Endothelial cell of umbilical vein (primary cell): Measurements from ENCODE around the gene SLC22A23. TPM values are rescaled to one million over a fixed set of nuclear protein-coding genes. Genes with fewer than 3 reads are reported as not detected.

ENCODE experiments used
- BruUV-seq: library from RNA; stranded (reverse); fragments of 400-500 nt; replicated peaks from 2 replicates; lab custom pipeline; 2021; lab: Mats Ljungman, UMichigan
- CTCF ChIA-PET: fragments of 300-600, 350-600 bp; sonication (Branson Sonifier 250); formaldehyde crosslinking; loops from one replicate; lab custom pipeline; 2021; ENCODE audit warnings: antibody characterized with exemption, inconsistent platforms; lab: Charles Lee
- POLR2A ChIA-PET: fragments of 300-600, 350-600 bp; sonication (Branson Sonifier 250); formaldehyde crosslinking; loops from one replicate; lab custom pipeline; 2021; ENCODE audit warnings: antibody characterized with exemption, inconsistent platforms; lab: Charles Lee
- DNase-seq: peaks from one replicate; pipeline ENCODE4 v3.0.0-alpha.2; 2011; ENCODE audit warnings: low read depth, low spot score
- FAIRE-seq: peaks from 2 replicates; lab custom pipeline; 2011; peaks lifted over from hg19 to GRCh38; lab: Jason Lieb, UNC
- H2AFZ ChIP-seq: 2 replicates; pipeline ENCODE4 v1.6.0; 2012; ENCODE audit warnings: low read depth, low read length, control low read depth, inconsistent platforms
- H3K27ac ChIP-seq: 2 replicates; pipeline ENCODE4 v1.5.1; 2011; ENCODE audit warnings: low read depth, mild to moderate bottlenecking, control low read depth, low read length, moderate library complexity; ENCODE audit not compliant: insufficient read depth
- H3K27me3 ChIP-seq, 2 experiments: 2 replicates each; pipeline versions ENCODE4 v1.6.0 to v1.6.1; 2011; ENCODE audit warnings: low read length in 2 of 2, mixed read lengths in 1 of 2; ENCODE audit not compliant: control insufficient read depth in 2 of 2, insufficient read depth in 2 of 2
- H3K36me3 ChIP-seq, 2 experiments: 2 replicates in 1 of 2; 3 replicates in 1 of 2; pipeline ENCODE4 v1.5.1; 2011; ENCODE audit warnings: low read length in 2 of 2, mild to moderate bottlenecking in 1 of 2, moderate library complexity in 1 of 2; ENCODE audit not compliant: control insufficient read depth in 2 of 2, insufficient read depth in 2 of 2; ENCODE audit errors: extremely low read depth in 1 of 2
- H3K4me1 ChIP-seq: 3 replicates; pipeline ENCODE4 v1.5.1; 2011; ENCODE audit warnings: mild to moderate bottlenecking, low read length; ENCODE audit not compliant: control insufficient read depth, insufficient read depth; ENCODE audit errors: extremely low read depth
- H3K4me2 ChIP-seq: 2 replicates; pipeline ENCODE4 v1.6.1; 2011; ENCODE audit warnings: low read length, control low read depth, mixed read lengths; ENCODE audit not compliant: insufficient read depth
- H3K4me3 ChIP-seq, 3 experiments: fragments of 200-600 bp in 1 of 3; sonication (generic), shearing (Covaris generic) in 1 of 3; replicated peaks in 1 of 3; 2 replicates each; pipeline ENCODE4 v1.5.1; 2011 to 2016; ENCODE audit warnings: control low read depth in 3 of 3, low read length in 3 of 3, mild to moderate bottlenecking in 2 of 3, inconsistent platforms in 1 of 3, low read depth in 1 of 3, moderate library complexity in 1 of 3; ENCODE audit not compliant: insufficient read depth in 1 of 3
- H3K79me2 ChIP-seq: 2 replicates; pipeline ENCODE4 v1.6.0; 2012; ENCODE audit warnings: low read length, inconsistent platforms; ENCODE audit not compliant: control insufficient read depth, insufficient read depth
- H3K9ac ChIP-seq: replicated peaks from 2 replicates; pipeline ENCODE3; 2011; ENCODE audit warnings: low read length, control low read depth; ENCODE audit not compliant: insufficient read depth; ENCODE audit errors: extremely low read depth
- H3K9me1 ChIP-seq: replicated peaks from 3 replicates; pipeline ENCODE4 v1.6.0; 2011; ENCODE audit warnings: mild to moderate bottlenecking, low read length; ENCODE audit not compliant: control insufficient read depth, insufficient read depth; ENCODE audit errors: extremely low read depth
- H3K9me3 ChIP-seq: replicated peaks from 2 replicates; pipeline ENCODE4 v1.5.1; 2012; ENCODE audit warnings: low read length, inconsistent platforms; ENCODE audit not compliant: control insufficient read depth, insufficient read depth
- H4K20me1 ChIP-seq: replicated peaks from 2 replicates; pipeline ENCODE3; 2011; ENCODE audit warnings: mild to moderate bottlenecking, low read length; ENCODE audit not compliant: control insufficient read depth, insufficient read depth; ENCODE audit errors: extremely low read depth
- EZH2 ChIP-seq: IDR thresholded peaks from 2 replicates; pipeline ENCODE4 v1.6.1; 2012; ENCODE audit warnings: borderline replicate concordance, low read depth, mild to moderate bottlenecking, moderate library complexity, low read length, inconsistent platforms; ENCODE audit not compliant: severe bottlenecking
- FOS ChIP-seq: IDR thresholded peaks from 2 replicates; pipeline ENCODE4 v1.6.1; 2011; ENCODE audit warnings: mild to moderate bottlenecking, low read length, moderate library complexity, borderline replicate concordance; ENCODE audit not compliant: insufficient read depth
- GATA2 ChIP-seq: IDR thresholded peaks from 2 replicates; pipeline ENCODE4 v1.7.0; 2011; ENCODE audit warnings: low read depth, mild to moderate bottlenecking, moderate library complexity, mixed read lengths, low read length; ENCODE audit not compliant: insufficient read length, insufficient read depth
- JUN ChIP-seq: IDR thresholded peaks from 2 replicates; pipeline ENCODE4 v1.6.1; 2011; ENCODE audit warnings: borderline replicate concordance, low read depth; ENCODE audit not compliant: insufficient read length, insufficient read depth
- MAX ChIP-seq: IDR thresholded peaks from 2 replicates; pipeline ENCODE4 v1.6.1; 2011; ENCODE audit not compliant: insufficient read depth, insufficient read length
- MYC ChIP-seq: IDR thresholded peaks from one replicate; pipeline ENCODE4 v1.6.1; 2011; ENCODE audit warnings: mild to moderate bottlenecking, low read depth, low read length
- POLR2A ChIP-seq: IDR thresholded peaks from 2 replicates; pipeline ENCODE4 v1.6.1; 2012; ENCODE audit warnings: low read depth, mild to moderate bottlenecking, control low read depth, low read length
- POLR2AphosphoS5 ChIP-seq: IDR thresholded peaks from 2 replicates; pipeline ENCODE4 v1.6.1; 2012; ENCODE audit warnings: low read depth, mild to moderate bottlenecking, control low read depth, low read length, moderate library complexity; ENCODE audit not compliant: insufficient read depth
- dilution Hi-C: fragments of 300-500 bp; cut with MboI; formaldehyde crosslinking; loops from one replicate; pipeline ENCODE4 v1.15.0; 2019; ENCODE audit warnings: low sequenced_read_pairs; ENCODE audit not compliant: extremely low pct_ligation_motif_present
- intact Hi-C: fragments of 100-400 bp; cut with micrococcal nuclease; formaldehyde crosslinking; loops from one replicate; pipeline ENCODE4 v1.10.0; 2022
- polyA plus RNA-seq, 4 experiments: library from polyadenylated mRNA; depleted of rRNA in 3 of 4; stranded (reverse) in 3 of 4; unstranded in 1 of 4; fragments of >200 nt; gene quantifications; 2 replicates each; pipeline versions ENCODE4 v1.2.1 to v1.2.3, GENCODE V29; 2011 to 2012; ENCODE audit warnings: missing spikeins in 1 of 4
- total RNA-seq: library from RNA; stranded (reverse); gene quantifications from 2 replicates; pipeline ENCODE4 v1.2.3, GENCODE V29; 2021
- TF ChIP-seq, protein P1 (sequence below), 2 donors: IDR thresholded peaks; 1 replicate in 1 of 2; 2 replicates in 1 of 2; pipeline ENCODE4 v1.5.1; 2011; ENCODE audit warnings: low read length in 2 of 2, mild to moderate bottlenecking in 2 of 2, moderate library complexity in 2 of 2, control low read depth in 1 of 2, inconsistent platforms in 1 of 2, low read depth in 1 of 2; ENCODE audit not compliant: insufficient read depth in 1 of 2; ENCODE audit errors: extremely low read depth in 1 of 2

Gene SLC22A23
- total and polyA plus RNA-seq, 2 donors (not counting 3 experiments of a cell fraction or from before 2014, with no cell fraction given): 4.2 to 14.3 TPM

DNA sequence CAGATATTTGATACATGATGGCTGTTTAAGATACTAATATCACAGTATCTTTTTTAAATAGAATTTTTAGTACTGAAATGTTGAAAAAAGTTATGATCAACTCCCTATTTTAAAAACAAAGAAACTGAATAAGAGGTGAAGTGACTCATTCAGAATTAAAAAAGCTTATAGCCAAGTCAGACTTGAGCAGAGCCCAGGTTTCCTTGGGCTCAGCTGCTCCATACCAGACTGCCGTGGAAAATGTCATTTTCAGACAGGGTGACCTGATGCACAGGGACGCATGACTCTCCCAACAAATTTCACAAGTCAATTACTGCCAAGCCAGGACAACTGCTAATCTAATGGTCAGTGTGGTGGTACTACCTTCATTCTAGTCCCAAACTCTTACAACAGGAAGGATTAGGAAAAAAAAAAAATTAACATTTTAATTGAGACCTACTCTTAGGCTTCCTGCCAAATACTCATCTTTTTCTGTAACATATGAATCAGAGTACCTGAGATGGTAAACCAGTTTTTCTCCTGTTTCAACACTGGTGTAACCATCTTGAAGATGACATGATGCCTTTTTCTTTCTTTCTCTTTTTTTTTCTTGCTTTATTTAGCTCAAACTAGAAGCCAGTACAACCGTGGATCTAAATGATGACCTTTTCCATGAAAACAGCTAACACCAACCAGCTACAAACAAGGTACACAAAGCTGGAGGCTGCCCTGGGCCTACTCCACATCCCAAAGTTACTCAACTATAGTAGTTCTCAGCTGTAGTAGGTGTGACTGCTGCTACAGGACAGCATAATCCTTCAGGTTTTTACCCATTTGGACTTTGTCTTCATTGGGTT lies 30.5 kb downstream of the SLC22A23 start:
- no TSS peak for BruUV-seq
- Histone ChIP-seq H3K4me3 (no peak overlapping the region), H3K27me3 (no peaks in the 10 kb centered on the region), H3K9me3 (no peaks in the 10 kb centered on the region), H3K9ac (no peak overlapping the region), H3K4me1 (peaks cover 20% of the 10 kb centered on the region), H3K4me2 (no peak overlapping the region), H2AFZ (no peak overlapping the region), H4K20me1 (no peaks in the 10 kb centered on the region), H3K27ac (no peak overlapping the region), H3K79me2 (no peaks in the 10 kb centered on the region), H3K9me1 (no peaks in the 10 kb centered on the region), H3K36me3 (no peaks in the 10 kb centered on the region)
- POLR2A ChIA-PET: no interaction called here
- dilution Hi-C loops: no loop called here
- TF ChIP-seq MAX (no peak), EZH2 (no peak), JUN (no peak), MYC (no peak), FOS (no peak), POLR2AphosphoS5 (no peak), GATA2 (no peak), POLR2A (no peak)
- TF ChIP-seq, protein P1, sequence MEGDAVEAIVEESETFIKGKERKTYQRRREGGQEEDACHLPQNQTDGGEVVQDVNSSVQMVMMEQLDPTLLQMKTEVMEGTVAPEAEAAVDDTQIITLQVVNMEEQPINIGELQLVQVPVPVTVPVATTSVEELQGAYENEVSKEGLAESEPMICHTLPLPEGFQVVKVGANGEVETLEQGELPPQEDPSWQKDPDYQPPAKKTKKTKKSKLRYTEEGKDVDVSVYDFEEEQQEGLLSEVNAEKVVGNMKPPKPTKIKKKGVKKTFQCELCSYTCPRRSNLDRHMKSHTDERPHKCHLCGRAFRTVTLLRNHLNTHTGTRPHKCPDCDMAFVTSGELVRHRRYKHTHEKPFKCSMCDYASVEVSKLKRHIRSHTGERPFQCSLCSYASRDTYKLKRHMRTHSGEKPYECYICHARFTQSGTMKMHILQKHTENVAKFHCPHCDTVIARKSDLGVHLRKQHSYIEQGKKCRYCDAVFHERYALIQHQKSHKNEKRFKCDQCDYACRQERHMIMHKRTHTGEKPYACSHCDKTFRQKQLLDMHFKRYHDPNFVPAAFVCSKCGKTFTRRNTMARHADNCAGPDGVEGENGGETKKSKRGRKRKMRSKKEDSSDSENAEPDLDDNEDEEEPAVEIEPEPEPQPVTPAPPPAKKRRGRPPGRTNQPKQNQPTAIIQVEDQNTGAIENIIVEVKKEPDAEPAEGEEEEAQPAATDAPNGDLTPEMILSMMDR (IDR thresholded peaks at IDR 0.05; ENCODE audit: extremely low read depth in 1 of 2, insufficient read depth in 1 of 2, low read depth in 1 of 2, low read length in 2 of 2): no peak
- DNase-seq (no peak), FAIRE-seq (no peak)
- CTCF ChIA-PET: interaction anchor here (0.9 to 3.2 kb wide), 5 partner anchors 9 to 30 kb away, joined by 3 to 14 read pairs (median 4); partner anchors contain the start of gene SLC22A23
- intact Hi-C loops: no loop called here
